Stimulated activated CD4-positive, alpha-beta T cell treated with anti-CD3 and anti-CD28 coated beads, Interleukin-2, amount 100 ng/mL, for 24 hours (primary cell): ENCODE data around the gene C12orf75.

Experiments used
- DNase-seq, 2 donors: peaks; one replicate each; pipeline ENCODE4 v3.0.0-alpha.2; 2020

The C12orf75 gene

GRCh38 chr12:105420046-105420445, 89.6 kb downstream of the C12orf75 start:
- DNase-seq = no peak

GRCh38 chr12:105420659-105421240, 90.3 kb downstream of the C12orf75 start:
- peak; percentile 69 to 76 for DNase-seq
